Loucy (cell line): ENCODE measurements around the gene C2CD4C.

ENCODE experiments used
- EZH2phosphoT487 ChIP-seq: fragments of 200-600 bp; IDR thresholded peaks from 2 replicates; pipeline ENCODE4 v1.6.1; 2018; ENCODE audit warnings: antibody characterized with exemption, mild to moderate bottlenecking, moderate library complexity, borderline replicate concordance
- TF ChIP-seq, protein P1 (sequence below): fragments of 200-600 bp; sonication (generic); conservative IDR thresholded peaks from 2 replicates; pipeline ENCODE4 v1.5.1; 2014; ENCODE audit warnings: mild to moderate bottlenecking, antibody characterized with exemption, low read length

DNA sequence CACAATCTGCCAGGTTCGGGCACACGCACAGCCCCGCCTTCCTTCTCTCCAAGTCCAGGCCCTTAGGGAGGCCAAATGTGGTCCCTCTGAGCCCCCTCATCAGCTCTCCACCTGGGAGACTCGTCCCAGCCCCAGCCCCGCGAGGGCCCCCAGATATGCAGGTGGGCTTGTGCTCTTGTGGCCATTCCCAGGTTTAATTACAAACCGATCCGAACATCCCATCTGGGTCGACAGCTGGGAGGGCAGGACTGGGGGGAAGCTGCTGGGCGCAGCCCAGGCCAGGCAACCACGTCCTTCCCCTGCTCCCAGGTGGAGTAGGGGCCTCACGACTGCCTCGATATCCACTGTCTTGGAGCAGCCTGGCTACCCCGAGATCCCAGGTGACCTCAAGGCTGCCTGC is 7.5 kb upstream of the C2CD4C start:
- TF ChIP-seq, protein P1, sequence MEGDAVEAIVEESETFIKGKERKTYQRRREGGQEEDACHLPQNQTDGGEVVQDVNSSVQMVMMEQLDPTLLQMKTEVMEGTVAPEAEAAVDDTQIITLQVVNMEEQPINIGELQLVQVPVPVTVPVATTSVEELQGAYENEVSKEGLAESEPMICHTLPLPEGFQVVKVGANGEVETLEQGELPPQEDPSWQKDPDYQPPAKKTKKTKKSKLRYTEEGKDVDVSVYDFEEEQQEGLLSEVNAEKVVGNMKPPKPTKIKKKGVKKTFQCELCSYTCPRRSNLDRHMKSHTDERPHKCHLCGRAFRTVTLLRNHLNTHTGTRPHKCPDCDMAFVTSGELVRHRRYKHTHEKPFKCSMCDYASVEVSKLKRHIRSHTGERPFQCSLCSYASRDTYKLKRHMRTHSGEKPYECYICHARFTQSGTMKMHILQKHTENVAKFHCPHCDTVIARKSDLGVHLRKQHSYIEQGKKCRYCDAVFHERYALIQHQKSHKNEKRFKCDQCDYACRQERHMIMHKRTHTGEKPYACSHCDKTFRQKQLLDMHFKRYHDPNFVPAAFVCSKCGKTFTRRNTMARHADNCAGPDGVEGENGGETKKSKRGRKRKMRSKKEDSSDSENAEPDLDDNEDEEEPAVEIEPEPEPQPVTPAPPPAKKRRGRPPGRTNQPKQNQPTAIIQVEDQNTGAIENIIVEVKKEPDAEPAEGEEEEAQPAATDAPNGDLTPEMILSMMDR: no peak
- TF ChIP-seq EZH2phosphoT487: no peak
